ENCODE data around the gene TMLHE.
"Not testable (repeated sequence)": the region's sequence is repeated elsewhere in the genome, so short reads cannot be mapped to it uniquely, and the experiment has no call there.

The TMLHE gene

DNA sequence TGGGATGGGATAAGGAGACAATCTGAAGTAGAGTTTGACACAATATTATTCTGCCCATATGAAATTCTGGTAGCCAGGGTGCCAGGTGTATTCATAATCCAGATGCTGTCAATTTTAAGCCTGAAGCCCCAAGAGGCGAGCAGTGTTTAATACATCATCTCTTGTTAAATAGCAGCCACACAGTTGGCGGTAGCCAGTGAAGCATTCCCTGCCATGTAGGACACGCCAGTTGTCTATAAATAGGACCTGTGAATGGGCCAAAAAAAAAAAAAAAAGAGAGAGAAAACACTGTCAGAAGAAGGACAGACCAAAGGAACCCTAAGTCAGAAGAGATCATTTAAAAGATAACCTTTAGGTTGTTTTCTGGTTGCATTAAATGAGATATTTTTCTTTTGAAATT, 121.3 kb downstream of the TMLHE start:
- not testable (repeated sequence) for DNase-seq

- DNase-seq: not testable (repeated sequence)
Observed at GRCh38 chrX:155477136-155477535, 135.6 kb downstream of the TMLHE start.

DNA sequence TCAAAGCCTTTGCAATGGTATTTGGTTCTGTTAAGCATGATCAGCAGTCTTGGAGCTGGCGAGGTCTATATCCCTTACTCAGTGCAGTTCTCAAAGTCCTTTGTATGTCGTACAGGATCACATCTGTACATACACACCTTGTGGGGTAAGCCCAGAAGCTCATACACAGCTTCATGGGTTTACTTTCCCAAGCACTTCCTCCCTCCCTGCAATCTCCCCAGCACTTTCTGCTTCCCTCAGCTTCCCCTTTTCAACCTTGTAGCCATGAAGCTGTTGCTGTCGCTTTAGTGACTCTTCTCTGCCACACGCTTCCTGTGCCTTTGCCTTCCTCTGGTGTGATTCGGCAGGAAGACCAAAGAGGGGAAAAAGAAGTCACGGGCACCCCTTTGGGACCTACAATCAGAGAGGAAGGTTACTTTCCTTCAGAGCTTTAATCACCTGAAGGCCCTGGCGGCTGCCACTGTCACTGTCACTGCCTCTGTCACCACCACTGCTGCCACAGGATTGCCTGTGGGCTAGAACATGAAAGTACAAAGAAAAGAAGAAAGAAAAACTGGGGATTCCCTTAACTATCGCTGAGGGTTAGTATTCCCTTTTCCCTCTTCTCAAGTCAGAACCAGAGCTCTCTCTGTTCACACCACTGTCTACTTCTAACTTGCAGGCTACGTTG, 146.3 kb downstream of the TMLHE start:
- DNase-seq: not testable (repeated sequence)

DNA sequence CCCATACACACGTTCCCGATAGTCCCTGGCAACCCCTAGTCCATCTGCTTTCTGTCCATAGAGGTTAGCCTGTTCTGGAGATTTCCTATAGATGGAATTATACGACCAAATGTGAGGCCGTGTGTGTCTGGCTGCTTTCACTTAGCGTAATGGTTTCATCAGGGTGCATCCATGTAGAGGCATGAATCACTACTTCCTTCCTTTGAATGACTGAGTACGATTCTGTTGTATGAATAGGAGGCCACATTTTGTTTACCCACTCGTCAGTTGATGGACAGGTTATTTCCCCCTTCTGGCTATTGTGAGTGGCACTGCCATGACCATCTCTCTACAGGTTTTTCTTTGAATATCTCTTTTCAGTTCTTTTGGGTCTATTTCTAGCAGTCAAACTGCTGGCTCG, 152.3 kb downstream of the TMLHE start:
- DNase-seq: not testable (repeated sequence)

- DNase-seq: not testable (repeated sequence)
Observed at GRCh38 chrX:155458471-155458870, 154.3 kb downstream of the TMLHE start, which contains the start of gene F8A3. Gene F8A3, minus strand, starts transcription at chrX:155458620. Its CDS starts 20 bp downstream, at chrX:155458600.

DNA sequence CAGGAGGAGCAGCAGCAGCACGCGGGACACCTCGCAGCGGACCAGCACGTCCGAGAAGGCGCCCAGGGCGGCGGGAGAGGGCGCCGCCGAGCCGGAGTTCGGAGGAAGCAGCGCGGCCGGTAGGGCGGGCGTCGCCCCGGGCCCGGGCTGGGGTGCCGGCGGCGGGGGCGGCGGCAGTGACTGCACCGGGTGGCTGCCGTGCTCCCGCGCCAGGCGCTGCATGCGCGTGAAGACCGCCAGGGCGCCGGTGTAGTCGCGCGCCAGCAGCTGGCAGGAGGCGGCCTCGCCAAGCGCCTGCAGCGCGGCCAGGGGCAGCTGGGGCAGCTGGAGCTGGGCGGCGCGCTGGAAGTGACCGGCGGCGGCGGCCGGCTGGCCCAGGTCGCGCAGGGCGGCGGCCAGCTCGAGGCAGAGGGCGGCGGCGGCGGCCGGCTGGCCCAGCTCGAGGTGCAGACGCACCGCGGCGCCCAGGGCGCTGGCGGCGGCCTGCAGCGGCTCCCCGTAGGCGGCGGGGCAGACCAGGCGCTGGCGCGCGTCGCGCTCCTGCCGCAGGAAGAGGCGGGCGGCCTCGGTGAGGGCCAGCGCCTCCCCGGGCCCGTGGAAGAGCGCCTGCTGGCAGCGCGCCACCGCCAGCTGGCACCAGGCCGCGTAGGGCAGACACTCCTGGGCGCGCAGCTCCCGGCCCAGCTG, 154.8 kb downstream of the TMLHE start:
- not testable (repeated sequence) for DNase-seq

GRCh38 chrX:155441097-155441496, 171.7 kb downstream of the TMLHE start:
- DNase-seq: no peak
